Mesothelial cell of epicardium (in vitro differentiated cells): Measurements from ENCODE around the gene SRRT. TPM values are rescaled to one million over a fixed set of nuclear protein-coding genes. Genes with fewer than 3 reads are reported as not detected.
"Not testable (repeated sequence)": the region's sequence is repeated elsewhere in the genome, so short reads cannot be mapped to it uniquely, and the experiment has no call there.

ENCODE experiments used
- DNase-seq, 2 experiments: peaks; one replicate each; pipeline ENCODE4 v3.0.0; 2021; ENCODE audit warnings: low spot score in 2 of 2; ENCODE audit not compliant: unreplicated experiment in 2 of 2
- H3K27ac Mint-ChIP-seq: 2 replicates; pipeline ENCODE4 v1.8.0; 2021; ENCODE audit warnings: mixed read lengths
- H3K27me3 Mint-ChIP-seq: 2 replicates; pipeline ENCODE4 v1.8.0; 2021; ENCODE audit warnings: low read depth, mixed read lengths
- H3K36me3 Mint-ChIP-seq: 2 replicates; pipeline ENCODE4 v1.8.0; 2021; ENCODE audit warnings: mixed read lengths
- H3K4me1 Mint-ChIP-seq: 2 replicates; pipeline ENCODE4 v1.8.0; 2021; ENCODE audit warnings: mixed read lengths
- H3K4me3 Mint-ChIP-seq: 2 replicates; pipeline ENCODE4 v1.8.0; 2021; ENCODE audit warnings: mild to moderate bottlenecking, moderate library complexity, mixed read lengths
- H3K9me3 Mint-ChIP-seq: 2 replicates; pipeline ENCODE4 v1.8.0; 2021; ENCODE audit warnings: mixed read lengths
- CTCF ChIP-seq: fragments of 200-600 bp; sonication (generic); IDR thresholded peaks from one replicate; pipeline ENCODE4 v1.5.0; 2021; ENCODE audit warnings: antibody characterized with exemption; ENCODE audit not compliant: unreplicated experiment
- total RNA-seq: library from RNA; stranded (reverse); gene quantifications from 3 replicates; pipeline ENCODE4 v1.2.1, GENCODE V29; 2021

SRRT gene
- total RNA-seq, 1 donor from 2014 or later = 240 TPM

- DNase-seq = peak; percentile 81 to 93
- Mint-ChIP-seq H3K4me3 (peak within 1 kb of the TSS; percentile 80), H3K27me3 (no peaks in the 10 kb centered on the region), H3K9me3 (no peaks in the 10 kb centered on the region), H3K27ac (peak within 1 kb of the TSS; percentile 73), H3K4me1 (peaks cover 17% of the 10 kb centered on the region), H3K36me3 (peaks cover under 1% of the 10 kb centered on the region)
- peak; percentile 81 for TF ChIP-seq CTCF
These were observed 22.6 kb upstream of the SRRT start, which contains the start of gene SLC12A9 for GRCh38 chr7:100852048-100852872. Gene SLC12A9, plus strand, starts transcription at chr7:100852713. Its CDS starts 1,485 bp downstream, at chr7:100854198.

GRCh38 chr7:100854146-100854895 lies 20.6 kb upstream of the SRRT start:
- no peak overlapping the region for H3K4me3 Mint-ChIP-seq
- H3K36me3 Mint-ChIP-seq = peaks cover 2% of the 10 kb centered on the region
- no peaks in the 10 kb centered on the region for H3K9me3 Mint-ChIP-seq
- no peak overlapping the region for H3K27ac Mint-ChIP-seq
- peaks cover 18% of the 10 kb centered on the region for H3K4me1 Mint-ChIP-seq
- TF ChIP-seq CTCF = no peak
- H3K27me3 Mint-ChIP-seq = no peaks in the 10 kb centered on the region
- DNase-seq = no peak

- H3K36me3 Mint-ChIP-seq, DNase-seq, H3K9me3 Mint-ChIP-seq, H3K27ac Mint-ChIP-seq, H3K4me3 Mint-ChIP-seq, H3K27me3 Mint-ChIP-seq: not testable (repeated sequence)
- peaks cover 18% of the 10 kb centered on the region for H3K4me1 Mint-ChIP-seq
These were observed 20.0 kb upstream of the SRRT start for GRCh38 chr7:100854899-100855298.

GRCh38 chr7:100855515-100855914 lies 19.4 kb upstream of the SRRT start:
- no peak for DNase-seq
- no peaks in the 10 kb centered on the region for H3K27me3 Mint-ChIP-seq

GRCh38 chr7:100856871-100857282 lies 18.0 kb upstream of the SRRT start:
- Mint-ChIP-seq H3K36me3 (peaks cover 15% of the 10 kb centered on the region), H3K4me1 (peaks cover 15% of the 10 kb centered on the region), H3K27me3 (no peaks in the 10 kb centered on the region), H3K9me3 (no peaks in the 10 kb centered on the region), H3K4me3 (no peak overlapping the region), H3K27ac (peak overlapping the region; percentile 53)
- TF ChIP-seq CTCF = no peak
- no peak for DNase-seq

More at GRCh38 chr7:100855515-100855914, 19.4 kb upstream of the SRRT start:
- Mint-ChIP-seq H3K27ac (no peak overlapping the region), H3K4me3 (no peak overlapping the region), H3K36me3 (peaks cover 9% of the 10 kb centered on the region), H3K9me3 (no peaks in the 10 kb centered on the region), H3K4me1 (peaks cover 18% of the 10 kb centered on the region)
- TF ChIP-seq CTCF = no peak

GRCh38 chr7:100859856-100860255 lies 15.0 kb upstream of the SRRT start:
- no peak for TF ChIP-seq CTCF
- no peak overlapping the region for H3K27ac Mint-ChIP-seq

More at GRCh38 chr7:100859856-100860255, 15.0 kb upstream of the SRRT start:
- Mint-ChIP-seq H3K27me3 (no peaks in the 10 kb centered on the region), H3K36me3 (peaks cover 19% of the 10 kb centered on the region), H3K9me3 (no peaks in the 10 kb centered on the region), H3K4me1 (peaks cover 8% of the 10 kb centered on the region), H3K4me3 (no peak overlapping the region)
- DNase-seq = no peak
